ENCODE measurements around the gene TRAM2. TPM values are rescaled to one million over a fixed set of nuclear protein-coding genes. Genes with fewer than 3 reads are reported as not detected.
A peak's percentile ranks its signal among the peaks of the same experiment; 100 is the strongest.

Gene TRAM2
- total RNA-seq, 1 experiment from 2014 or later, result 21.2 TPM

GRCh38 chr6:52576392-52577021 is 353 bp downstream of the TRAM2 start:
- Histone ChIP-seq H2AFZ (ENCODE audit: low read length) (no peak overlapping the region), H3K79me2 (ENCODE audit: insufficient read depth, low read length) (peaks cover 5% of the 10 kb centered on the region; the same call in 1 of the 2 replicates), H3K18ac (ENCODE audit: insufficient read length, low read depth, low read length) (peak overlapping the region; percentile 45), H2BK20ac (ENCODE audit: low read depth, low read length, poor library complexity, severe bottlenecking) (no peak overlapping the region), H4K5ac (ENCODE audit: insufficient read length, low read depth, low read length) (no peak overlapping the region), H4K20me1 (ENCODE audit: control insufficient read depth, insufficient read depth, insufficient read length) (no peaks in the 10 kb centered on the region), H3K23me2 (ENCODE audit: insufficient read length, low read depth, low read length, poor library complexity, severe bottlenecking) (peaks cover 12% of the 10 kb centered on the region), H4K8ac (replicated peaks; ENCODE audit: insufficient read length, low read depth, low read length) (no peak overlapping the region), H3K14ac (ENCODE audit: insufficient read depth, low read length) (peak overlapping the region; percentile 23), H4K91ac (ENCODE audit: insufficient read length, low read depth, low read length) (no peak overlapping the region), H3K4me2 (ENCODE audit: insufficient read depth, insufficient read length, low read length) (peak overlapping the region; percentile 82), H3K27ac (ENCODE audit: insufficient read length, low read depth, low read length) (no peak overlapping the region), H2BK120ac (ENCODE audit: low read depth, low read length, poor library complexity, severe bottlenecking) (no peak overlapping the region), H2AK5ac (ENCODE audit: insufficient read length, low read length) (no peak overlapping the region), H3K4ac (ENCODE audit: low read depth, low read length) (no peak overlapping the region), H3K23ac (ENCODE audit: insufficient read length, low read depth, low read length) (no peak overlapping the region), H3K9ac (ENCODE audit: extremely low read depth, insufficient read length, low read length) (peak overlapping the region; percentile 42), H3K9me3 (ENCODE audit: control insufficient read depth, low read depth, low read length) (no peaks in the 10 kb centered on the region), H2BK12ac (ENCODE audit: insufficient read length, low read depth, low read length) (no peak overlapping the region), H3K56ac (ENCODE audit: insufficient read length, low read depth, low read length) (no peak overlapping the region), H3K79me1 (ENCODE audit: insufficient read depth, low read depth, low read length, poor library complexity, severe bottlenecking) (peaks cover 6% of the 10 kb centered on the region), H3T11ph (ENCODE audit: low read length) (no peak overlapping the region), H2BK5ac (ENCODE audit: insufficient read length, low read length) (no peak overlapping the region), H3K27me3 (ENCODE audit: insufficient read depth, low read length) (no peaks in the 10 kb centered on the region), H2BK15ac (ENCODE audit: low read depth, low read length) (no peak overlapping the region), H3K4me1 (ENCODE audit: insufficient read depth, low read length) (peaks cover 19% of the 10 kb centered on the region)
- peak; percentile 76 for DNase-seq
- peaks cover 47 to 49% of the 10 kb centered on the region in 2 experiments for H3K4me1 Mint-ChIP-seq
- peak overlapping the region in 1 of 3 experiments; percentile 45; a peak in 2 of 7 replicates for H3K27ac Mint-ChIP-seq
- peaks cover 3% of the 10 kb centered on the region; the same call in 1 of the 2 replicates for H3K27me3 Mint-ChIP-seq (ENCODE audit: low read depth)
- peak overlapping the region; percentile 79 to 93 for H3K4me3 Mint-ChIP-seq
- H3K36me3 Mint-ChIP-seq (ENCODE audit: insufficient read depth in 1 of 3, low read depth in 3 of 3), result no peaks in the 10 kb centered on the region; a peak in 1 of 7 replicates
- peak; percentile 66 for TF ChIP-seq CTCF (conservative IDR thresholded peaks at IDR 0.05)
- WGBS (ENCODE audit: extremely low coverage, insufficient read length, low lambda C conversion rate), result no CpG with 5 or more reads among the region's 51 CpGs
- no peaks in the 10 kb centered on the region; a peak in 1 of 5 replicates for H3K9me3 Mint-ChIP-seq

All from H9 (cell line).